GM19043 (cell line): ENCODE measurements around the gene SLC37A1.

ENCODE experiments used
- ATAC-seq: cut with Tn5 transposase; IDR thresholded peaks from one replicate; pipeline ENCODE4 v1.9.1; 2021; ENCODE audit warnings: low read depth; ENCODE audit not compliant: unreplicated experiment

The SLC37A1 gene

GRCh38 chr21:42540396-42540795, 26.7 kb downstream of the SLC37A1 start:
- no peak for ATAC-seq

GRCh38 chr21:42541174-42541573, 27.5 kb downstream of the SLC37A1 start:
- ATAC-seq: no peak

GRCh38 chr21:42541618-42542017, 28.0 kb downstream of the SLC37A1 start:
- ATAC-seq: no peak

- no peak for ATAC-seq
Observed at GRCh38 chr21:42542196-42542595, 28.5 kb downstream of the SLC37A1 start.

- ATAC-seq: no peak
Observed at GRCh38 chr21:42542596-42542995, 28.9 kb downstream of the SLC37A1 start.

- no peak for ATAC-seq
Observed at GRCh38 chr21:42543106-42543847, 29.6 kb downstream of the SLC37A1 start.

GRCh38 chr21:42544544-42544943, 30.9 kb downstream of the SLC37A1 start:
- no peak for ATAC-seq

GRCh38 chr21:42545317-42545716, 31.7 kb downstream of the SLC37A1 start:
- ATAC-seq: no peak

GRCh38 chr21:42545745-42546144, 32.1 kb downstream of the SLC37A1 start:
- ATAC-seq: no peak

- ATAC-seq: no peak
Observed at GRCh38 chr21:42546433-42546832, 32.8 kb downstream of the SLC37A1 start.

- ATAC-seq: no peak
Observed at GRCh38 chr21:42547001-42547905, 33.6 kb downstream of the SLC37A1 start.

- no peak for ATAC-seq
Observed at GRCh38 chr21:42547906-42548365, 34.3 kb downstream of the SLC37A1 start.

GRCh38 chr21:42548687-42549406, 35.2 kb downstream of the SLC37A1 start:
- no peak for ATAC-seq

- no peak for ATAC-seq
Observed at GRCh38 chr21:42550817-42551216, 37.2 kb downstream of the SLC37A1 start.

- ATAC-seq: no peak
Observed at GRCh38 chr21:42552407-42553336, 39.0 kb downstream of the SLC37A1 start.

- ATAC-seq: no peak
Observed at GRCh38 chr21:42553435-42553834, 39.8 kb downstream of the SLC37A1 start.

GRCh38 chr21:42554251-42554961, 40.8 kb downstream of the SLC37A1 start:
- ATAC-seq: no peak

GRCh38 chr21:42555756-42556438, 42.2 kb downstream of the SLC37A1 start:
- ATAC-seq: no peak

- ATAC-seq: no peak
Observed at GRCh38 chr21:42556476-42556875, 42.8 kb downstream of the SLC37A1 start.
